ENCODE measurements around the gene OR51B4. TPM values are rescaled to one million over a fixed set of nuclear protein-coding genes. Genes with fewer than 3 reads are reported as not detected.
"Not testable (repeated sequence)": the region's sequence is repeated elsewhere in the genome, so short reads cannot be mapped to it uniquely, and the experiment has no call there.

The OR51B4 gene
- total and polyA plus RNA-seq, 2 of the 13 experiments (the other 11 are each of a cell fraction or from before 2014, with no cell fraction given) = 0.11 to 0.33 TPM

- no peak overlapping the region for H3K4me3 ChIP-seq (replicated peaks in 1 of 3; ENCODE audit: insufficient read depth in 1 of 3, low read depth in 2 of 3, low read length in 3 of 3)
- no peak overlapping the region for H3K27ac ChIP-seq (ENCODE audit: extremely low read length, insufficient read depth, low read length)
- in situ Hi-C loops (cut with HindIII; ENCODE audit: extremely low pct_ligation_motif_present, low pct_unique_long_range_greater_than_20kb) (no loop called here), intact Hi-C loops (cut with micrococcal nuclease; ENCODE audit: unreplicated experiment) (no loop called here)
- whole genome bisulfite sequencing (ENCODE audit: low lambda C conversion rate) = 3% methylated on average over 2 of the region's 2 CpGs
- H3K4me1 ChIP-seq (ENCODE audit: insufficient read depth, low read length) = no peaks in the 10 kb centered on the region
- no peaks in the 10 kb centered on the region for H3K36me3 ChIP-seq (replicated peaks in 1 of 2; ENCODE audit: control insufficient read depth in 1 of 2, insufficient read depth in 2 of 2, low read length in 2 of 2)
- TF ChIP-seq TP53 (CRISPR knock-in tag; conservative IDR thresholded peaks at IDR 0.05) (no peak), ZNF691 (CRISPR knock-in tag; IDR thresholded peaks at IDR 0.05; ENCODE audit: borderline replicate concordance, low read depth) (no peak), NCOR1 (IDR thresholded peaks at IDR 0.05; ENCODE audit: borderline replicate concordance, low read length) (no peak), ZNF782 (CRISPR knock-in tag; IDR thresholded peaks at IDR 0.05; ENCODE audit: borderline replicate concordance) (no peak), CERS6 (CRISPR knock-in tag; IDR thresholded peaks at IDR 0.05) (no peak)
- peaks cover 0 to 2% of the 10 kb centered on the region in 2 experiments; a peak in 2 of 5 replicates for H3K27me3 ChIP-seq (ENCODE audit: control insufficient read depth in 1 of 2, insufficient read depth in 2 of 2, low read length in 2 of 2)
- FAIRE-seq = no peak
- H3K9ac ChIP-seq (ENCODE audit: insufficient read depth, low read depth, low read length) = no peak overlapping the region
- no peak overlapping the region for H2AFZ ChIP-seq (ENCODE audit: low read length)
- ChIA-PET POLR2A (no interaction called here), CTCF (ENCODE audit: low intra/inter-chr PET ratio, low total read pairs) (no interaction called here)
- H3K79me2 ChIP-seq (ENCODE audit: insufficient read depth, low read length) = no peaks in the 10 kb centered on the region
- no peaks in the 10 kb centered on the region for H3K9me3 ChIP-seq (ENCODE audit: low read length)
- H3K4me2 ChIP-seq (ENCODE audit: low read depth, low read length) = no peak overlapping the region
- no peaks in the 10 kb centered on the region for H4K20me1 ChIP-seq (ENCODE audit: insufficient read depth, low read length)
- no TSS peak for BruUV-seq (replicated peaks)
- no peak for ATAC-seq
- DNase-seq (ENCODE audit: low spot score) = no peak
Observed at GRCh38 chr11:5257296-5257695, 44.5 kb downstream of the OR51B4 start.

DNA sequence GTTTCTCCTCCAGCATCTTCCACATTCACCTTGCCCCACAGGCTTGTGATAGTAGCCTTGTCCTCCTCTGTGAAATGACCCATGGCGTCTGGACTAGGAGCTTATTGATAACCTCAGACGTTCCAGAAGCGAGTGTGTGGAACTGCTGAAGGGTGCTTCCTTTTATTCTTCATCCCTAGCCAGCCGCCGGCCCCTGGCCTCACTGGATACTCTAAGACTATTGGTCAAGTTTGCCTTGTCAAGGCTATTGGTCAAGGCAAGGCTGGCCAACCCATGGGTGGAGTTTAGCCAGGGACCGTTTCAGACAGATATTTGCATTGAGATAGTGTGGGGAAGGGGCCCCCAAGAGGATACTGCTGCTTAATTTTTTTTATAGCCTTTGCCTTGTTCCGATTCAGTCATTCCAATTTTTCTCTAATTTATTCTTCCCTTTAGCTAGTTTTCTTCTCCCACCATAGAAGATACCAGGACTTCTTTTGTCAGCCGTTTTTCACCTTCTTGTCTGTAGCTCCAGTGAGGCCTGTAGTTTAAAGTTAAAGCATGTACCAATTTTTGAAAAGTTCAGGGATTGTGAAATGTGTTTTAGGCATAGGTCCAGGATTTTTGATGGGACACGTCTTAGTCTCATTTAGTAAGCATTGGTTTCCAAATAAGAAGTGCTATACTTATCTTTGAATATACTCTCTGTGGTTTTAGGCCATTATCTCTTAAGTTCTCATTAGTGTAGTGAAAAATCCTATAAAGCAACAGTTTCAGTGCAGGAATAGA is 46.9 kb downstream of the OR51B4 start, which contains the start of gene HBG2:
Gene HBG2, minus strand, starts transcription at position 136 of the 768 bp plus-strand sequence. Its CDS starts 53 bp downstream, at position 83.
- POLR2A ChIA-PET; H3K79me2 ChIP-seq (ENCODE audit: insufficient read depth, low read length); FAIRE-seq; H4K20me1 ChIP-seq (ENCODE audit: insufficient read depth, low read length); BruUV-seq (replicated peaks); ATAC-seq; H3K9me3 ChIP-seq (ENCODE audit: low read length); H3K4me3 ChIP-seq (replicated peaks in 1 of 3; ENCODE audit: insufficient read depth in 1 of 3, low read depth in 2 of 3, low read length in 3 of 3); H3K4me1 ChIP-seq (ENCODE audit: insufficient read depth, low read length); CTCF ChIA-PET (ENCODE audit: low intra/inter-chr PET ratio, low total read pairs); in situ Hi-C loops (cut with HindIII; ENCODE audit: extremely low pct_ligation_motif_present, low pct_unique_long_range_greater_than_20kb); intact Hi-C loops (cut with micrococcal nuclease; ENCODE audit: unreplicated experiment); DNase-seq (ENCODE audit: low spot score); H3K27ac ChIP-seq (ENCODE audit: extremely low read length, insufficient read depth, low read length); H3K27me3 ChIP-seq (ENCODE audit: control insufficient read depth in 1 of 2, insufficient read depth in 2 of 2, low read length in 2 of 2); H3K9ac ChIP-seq (ENCODE audit: insufficient read depth, low read depth, low read length); H3K4me2 ChIP-seq (ENCODE audit: low read depth, low read length); H2AFZ ChIP-seq (ENCODE audit: low read length); H3K36me3 ChIP-seq (replicated peaks in 1 of 2; ENCODE audit: control insufficient read depth in 1 of 2, insufficient read depth in 2 of 2, low read length in 2 of 2): not testable (repeated sequence)
- under 1% methylated on average over 4 of the region's 9 CpGs for WGBS (ENCODE audit: low lambda C conversion rate)

DNA sequence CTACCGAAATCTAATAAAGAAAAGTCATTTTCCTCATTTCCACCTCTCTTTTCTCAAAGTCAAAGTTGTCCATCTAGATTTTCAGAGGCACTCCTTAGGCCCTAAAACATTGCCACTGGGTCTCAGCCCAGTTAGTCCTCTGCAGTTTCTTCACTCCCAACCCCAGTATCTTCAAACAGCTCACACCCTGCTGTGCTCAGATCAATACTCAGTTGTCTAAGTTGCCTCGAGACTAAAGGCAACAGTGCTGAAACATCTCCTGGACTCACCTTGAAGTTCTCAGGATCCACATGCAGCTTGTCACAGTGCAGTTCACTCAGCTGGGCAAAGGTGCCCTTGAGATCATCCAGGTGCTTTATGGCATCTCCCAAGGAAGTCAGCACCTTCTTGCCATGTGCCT is 47.7 kb downstream of the OR51B4 start:
- ATAC-seq = not testable (repeated sequence)

More for the DNA sequence above, 47.7 kb downstream of the OR51B4 start:
- H2AFZ ChIP-seq (ENCODE audit: low read length); DNase-seq (ENCODE audit: low spot score); H3K9ac ChIP-seq (ENCODE audit: insufficient read depth, low read depth, low read length); H3K27me3 ChIP-seq (ENCODE audit: control insufficient read depth in 1 of 2, insufficient read depth in 2 of 2, low read length in 2 of 2); H3K36me3 ChIP-seq (replicated peaks in 1 of 2; ENCODE audit: control insufficient read depth in 1 of 2, insufficient read depth in 2 of 2, low read length in 2 of 2); H3K79me2 ChIP-seq (ENCODE audit: insufficient read depth, low read length); H3K27ac ChIP-seq (ENCODE audit: extremely low read length, insufficient read depth, low read length); in situ Hi-C loops (cut with HindIII; ENCODE audit: extremely low pct_ligation_motif_present, low pct_unique_long_range_greater_than_20kb); H3K4me3 ChIP-seq (replicated peaks in 1 of 3; ENCODE audit: insufficient read depth in 1 of 3, low read depth in 2 of 3, low read length in 3 of 3); H3K9me3 ChIP-seq (ENCODE audit: low read length); BruUV-seq (replicated peaks); H3K4me1 ChIP-seq (ENCODE audit: insufficient read depth, low read length); CTCF ChIA-PET (ENCODE audit: low intra/inter-chr PET ratio, low total read pairs); intact Hi-C loops (cut with micrococcal nuclease; ENCODE audit: unreplicated experiment); H4K20me1 ChIP-seq (ENCODE audit: insufficient read depth, low read length); FAIRE-seq; H3K4me2 ChIP-seq (ENCODE audit: low read depth, low read length); POLR2A ChIA-PET: not testable (repeated sequence)
- 1% methylated on average over 2 of the region's 2 CpGs for WGBS (ENCODE audit: low lambda C conversion rate)

Measured in HepG2 (cell line).